HEK293T (cell line): ENCODE measurements around the gene KIF1C.

Source experiments
- ELF4 ChIP-seq: fragments of 450-650 bp; IDR thresholded peaks from 2 replicates; pipeline ENCODE4 v1.6.1; 2017; ENCODE audit warnings: antibody characterized with exemption
- HDGF ChIP-seq: fragments of 450-650 bp; IDR thresholded peaks from 2 replicates; pipeline ENCODE4 v1.6.1; 2017; ENCODE audit warnings: antibody characterized with exemption, borderline replicate concordance
- TARDBP ChIP-seq: fragments of 450-650 bp; IDR thresholded peaks from 2 replicates; pipeline ENCODE4 v1.6.1; 2016
- TF ChIP-seq, protein P1 (sequence below): fragments of 450-650 bp; IDR thresholded peaks from 2 replicates; pipeline ENCODE4 v1.6.1; 2016

DNA sequence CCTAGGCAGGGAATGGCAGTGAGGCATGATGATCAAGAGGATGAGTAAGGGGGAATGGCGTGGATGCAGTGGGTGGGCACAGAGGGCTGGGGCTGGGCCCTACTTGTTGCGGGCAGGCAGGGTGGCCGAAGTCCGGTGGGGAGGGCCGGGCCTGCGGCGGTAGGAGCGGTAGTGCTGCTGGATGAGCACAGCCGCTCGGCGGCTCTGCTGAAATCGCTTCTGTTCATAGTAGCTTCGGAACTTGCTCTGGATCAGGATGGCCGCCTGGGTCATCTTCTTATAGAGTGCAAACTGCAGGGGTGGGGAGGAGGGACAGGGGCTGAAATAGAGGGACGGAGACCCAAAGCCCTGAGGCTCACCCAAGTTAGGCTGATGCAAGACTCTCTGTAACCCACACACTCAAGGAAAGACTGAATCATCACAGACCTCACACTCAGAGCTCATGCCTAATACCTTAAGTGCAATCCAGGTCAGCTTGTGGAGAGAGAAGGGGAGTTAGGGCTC is 28.7 kb upstream of the KIF1C start:
- TF ChIP-seq ELF4 (no peak), HDGF (no peak), TARDBP (no peak)
- TF ChIP-seq, protein P1, sequence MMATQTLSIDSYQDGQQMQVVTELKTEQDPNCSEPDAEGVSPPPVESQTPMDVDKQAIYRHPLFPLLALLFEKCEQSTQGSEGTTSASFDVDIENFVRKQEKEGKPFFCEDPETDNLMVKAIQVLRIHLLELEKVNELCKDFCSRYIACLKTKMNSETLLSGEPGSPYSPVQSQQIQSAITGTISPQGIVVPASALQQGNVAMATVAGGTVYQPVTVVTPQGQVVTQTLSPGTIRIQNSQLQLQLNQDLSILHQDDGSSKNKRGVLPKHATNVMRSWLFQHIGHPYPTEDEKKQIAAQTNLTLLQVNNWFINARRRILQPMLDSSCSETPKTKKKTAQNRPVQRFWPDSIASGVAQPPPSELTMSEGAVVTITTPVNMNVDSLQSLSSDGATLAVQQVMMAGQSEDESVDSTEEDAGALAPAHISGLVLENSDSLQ = no peak
